Right cardiac atrium (tissue), 5 donors: ENCODE results near the gene PURA. TPM values are rescaled to one million over a fixed set of nuclear protein-coding genes. Genes with fewer than 3 reads are reported as not detected.
A peak's percentile ranks its signal among the peaks of the same experiment; 100 is the strongest.

Experiments used
- ATAC-seq, 2 donors: fragments of 200-7000 bp; cut with Tn5 transposase; one replicate each; pipeline versions ENCODE4 v1.8.0 to v1.9.1; 2020; ENCODE audit warnings: moderate library complexity in 2 of 2, mild to moderate bottlenecking in 1 of 2
- DNase-seq, 3 donors: peaks; one replicate each; pipeline ENCODE4 v3.0.0-alpha.2; 2020
- H3K27ac ChIP-seq: one replicate; pipeline ENCODE4 v1.5.1; 2013; ENCODE audit warnings: mild to moderate bottlenecking, low read length, control low read depth, moderate library complexity
- H3K27me3 ChIP-seq: one replicate; pipeline ENCODE4 v1.6.1; 2013; ENCODE audit not compliant: control insufficient read depth, insufficient read depth
- H3K4me1 ChIP-seq: one replicate; pipeline ENCODE4 v1.6.1; 2013; ENCODE audit warnings: low read length; ENCODE audit not compliant: control insufficient read depth, insufficient read depth
- H3K4me3 ChIP-seq: one replicate; pipeline ENCODE4 v1.5.1; 2013; ENCODE audit warnings: low read length, control low read depth
- H3K9me3 ChIP-seq: one replicate; pipeline ENCODE4 v1.6.1; 2013; ENCODE audit warnings: low read length; ENCODE audit not compliant: control insufficient read depth
- WGBS: extraction: QIAGEN DNeasy Blood & Tissue Kit; methylation state at CpG from one replicate; pipeline ENCODE4 v1.1.7; 2013; 5-methylcytosine and 5-hydroxymethylcytosine counted together
- intact Hi-C, 4 donors: fragments of 100-400 bp; cut with DNase I; formaldehyde crosslinking; loops; one replicate each; pipeline versions ENCODE4 v1.11.0 to v1.14.0; 2022 to 2023
- polyA plus RNA-seq: library from polyadenylated mRNA; stranded (reverse); fragments of 200-250 nt; gene quantifications from one replicate; pipeline ENCODE4 v1.2.3, GENCODE V29; 2013
- total RNA-seq, 4 donors: library from RNA; stranded (reverse); fragmentation: NEBNext Ultra II Directional; extraction: Animal tissue kit (Norgen Biotek cat#: 25700); gene quantifications; one replicate each; pipeline ENCODE4 v1.2.1, GENCODE V29; 2021
- donor health status: healthy with polysubstance abuse.
- donor health status: DM: no; HTN: yes; CAD: no.
- donor health status: DM: no; HTN: no; CAD: no.
- donor health status: DM: no; HTN: yes; CAD: no; lungs with severe emphysema.
- donor health status: DM: yes; HTN: yes; CAD: no.

Gene PURA
- total and polyA plus RNA-seq, 5 donors, result 6.1 to 37.1 (median 32.1) TPM

- Histone ChIP-seq H3K4me3 (no peak overlapping the region), H3K27me3 (no peaks in the 10 kb centered on the region), H3K27ac (no peak overlapping the region), H3K4me1 (peaks cover 2% of the 10 kb centered on the region), H3K9me3 (no peaks in the 10 kb centered on the region)
- ATAC-seq (no peak), DNase-seq (no peak)
- intact Hi-C loops, result no loop called here
- WGBS, result 73% methylated on average over 3 of the region's 3 CpGs
Observed at GRCh38 chr5:140117523-140117922, 3.6 kb downstream of the PURA start.

DNA sequence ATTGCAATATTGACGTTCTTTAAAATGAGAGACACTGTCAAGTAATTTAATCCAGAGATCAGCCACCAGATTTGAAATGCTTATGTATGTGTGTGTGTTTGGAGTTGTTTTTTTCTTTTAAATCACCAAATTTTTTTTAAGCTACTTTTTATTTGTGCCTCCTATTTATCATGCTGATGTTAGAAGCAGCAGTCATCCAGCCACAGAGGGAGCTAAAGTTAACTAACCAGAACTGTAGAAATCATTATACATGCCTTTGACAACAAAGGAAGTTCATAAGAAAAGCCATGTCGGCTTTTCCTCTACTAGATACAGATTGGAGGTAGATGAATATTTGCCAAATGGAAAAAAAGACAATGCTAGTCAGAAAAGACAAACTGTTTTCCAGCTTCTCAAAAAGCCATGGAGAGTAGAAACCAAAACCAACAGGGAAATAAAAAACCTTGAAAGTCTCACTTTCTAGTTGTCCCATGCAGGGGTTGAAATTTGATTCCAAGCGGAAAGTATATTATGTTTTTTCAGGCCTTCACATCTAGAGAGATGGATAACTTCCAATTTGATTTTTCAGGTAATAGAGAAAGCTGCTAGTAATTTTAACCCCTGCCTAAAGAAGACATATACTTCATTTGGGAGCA, 4.5 kb downstream of the PURA start:
- Histone ChIP-seq H3K9me3 (no peaks in the 10 kb centered on the region), H3K4me3 (no peak overlapping the region), H3K27ac (no peak overlapping the region), H3K27me3 (no peaks in the 10 kb centered on the region), H3K4me1 (no peaks in the 10 kb centered on the region)
- ATAC-seq (no peak), DNase-seq (no peak)
- intact Hi-C loops, result no loop called here
- WGBS, result 69% methylated on average over 3 of the region's 3 CpGs

DNA sequence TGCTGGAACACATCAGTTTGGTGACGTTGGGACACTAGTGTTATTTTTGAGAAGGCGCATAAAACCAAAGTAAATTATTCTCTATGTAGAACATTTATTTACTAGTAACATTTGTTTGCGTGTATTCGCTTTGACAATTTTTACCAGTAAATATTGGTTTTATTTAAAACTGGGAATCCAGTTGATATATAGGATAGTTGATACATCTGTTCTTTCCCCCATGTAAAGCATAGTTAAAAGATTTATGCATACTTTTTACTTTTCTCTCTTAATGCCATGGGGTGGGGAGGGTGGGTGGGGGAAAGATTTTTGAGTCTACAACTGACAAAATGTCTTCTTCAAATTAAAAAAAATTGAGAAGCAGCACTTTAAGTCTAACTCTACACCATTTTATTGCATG, 11.7 kb downstream of the PURA start, which contains the start of gene IGIP:
TSS of gene IGIP (plus strand) at position 301 of the 400 bp plus-strand sequence. CDS start 2,540 bp downstream, outside the sequence.
- Histone ChIP-seq H3K4me3 (no peak within 1 kb of the TSS), H3K9me3 (no peaks in the 10 kb centered on the region), H3K27me3 (no peaks in the 10 kb centered on the region), H3K4me1 (no peaks in the 10 kb centered on the region), H3K27ac (no peak within 1 kb of the TSS)
- no peak for DNase-seq
- 95% methylated on average over 4 of the region's 4 CpGs for WGBS
- intact Hi-C loops, result no loop called here
- ATAC-seq, result no peak

DNA sequence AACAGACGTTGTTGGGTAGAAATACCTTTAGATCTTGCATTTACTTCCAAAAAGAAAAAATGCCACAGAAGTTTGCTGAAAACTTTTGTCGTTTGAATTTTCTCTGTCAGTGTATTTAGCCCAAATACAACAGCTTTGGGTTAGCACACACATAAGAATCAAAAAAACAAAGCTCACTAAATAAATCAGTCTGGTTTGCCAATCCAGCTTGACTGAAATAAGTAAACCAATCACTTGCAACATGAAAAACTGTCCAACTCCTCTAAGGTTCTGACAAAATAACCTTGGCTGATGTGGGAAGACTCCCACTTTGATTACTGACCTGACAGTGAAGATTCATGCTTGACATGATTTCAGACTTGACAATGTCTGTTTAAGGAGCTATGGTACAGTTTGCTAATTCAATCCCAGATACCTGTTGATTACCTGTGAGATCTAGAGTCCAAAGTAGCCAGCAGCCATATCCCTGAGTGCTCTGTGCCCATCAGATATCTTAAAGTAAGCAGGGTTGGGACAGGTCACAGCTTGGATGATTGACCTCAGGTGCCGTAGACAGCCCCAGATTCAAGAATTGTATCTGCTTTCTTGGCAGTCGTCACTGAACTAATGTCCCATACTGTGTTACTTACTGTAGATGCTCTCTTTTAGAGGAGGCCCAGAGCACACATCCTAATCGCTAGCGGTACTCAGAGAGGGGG, 12.6 kb downstream of the PURA start:
- 90% methylated on average over 6 of the region's 6 CpGs for WGBS
- H3K27me3 ChIP-seq, result no peaks in the 10 kb centered on the region
- H3K9me3 ChIP-seq, result no peaks in the 10 kb centered on the region
- DNase-seq (no peak), ATAC-seq (no peak)
- intact Hi-C loops, result no loop called here
- no peak overlapping the region for H3K27ac ChIP-seq
- H3K4me3 ChIP-seq, result no peak overlapping the region
- H3K4me1 ChIP-seq, result no peaks in the 10 kb centered on the region

GRCh38 chr5:140128376-140128775, 14.5 kb downstream of the PURA start:
- 94% methylated on average over 5 of the region's 5 CpGs for WGBS
- H3K4me1 ChIP-seq, result peaks cover 9% of the 10 kb centered on the region
- no peaks in the 10 kb centered on the region for H3K27me3 ChIP-seq
- no peak for DNase-seq
- no peak for ATAC-seq
- H3K9me3 ChIP-seq, result no peaks in the 10 kb centered on the region
- intact Hi-C loops, result no loop called here
- no peak overlapping the region for H3K27ac ChIP-seq
- H3K4me3 ChIP-seq, result no peak overlapping the region

GRCh38 chr5:140130949-140131733, 17.2 kb downstream of the PURA start:
- Histone ChIP-seq H3K27ac (no peak overlapping the region), H3K27me3 (no peaks in the 10 kb centered on the region), H3K4me3 (no peak overlapping the region), H3K4me1 (peaks cover 9% of the 10 kb centered on the region), H3K9me3 (no peaks in the 10 kb centered on the region)
- DNase-seq (no peak), ATAC-seq (no peak)
- WGBS, result 71% methylated on average over 5 of the region's 5 CpGs
- intact Hi-C loops, result no loop called here

- 57% methylated on average over 3 of the region's 3 CpGs for WGBS
- Histone ChIP-seq H3K27ac (no peak overlapping the region), H3K4me3 (no peak overlapping the region), H3K27me3 (no peaks in the 10 kb centered on the region), H3K4me1 (peaks cover 9% of the 10 kb centered on the region), H3K9me3 (no peaks in the 10 kb centered on the region)
- peak; percentile 72 to 80 for ATAC-seq
- intact Hi-C loops, result no loop called here
- peak; percentile 43 to 58 (median 48) for DNase-seq
Observed at GRCh38 chr5:140131967-140132409, 18.1 kb downstream of the PURA start.

GRCh38 chr5:140133514-140134167, 19.7 kb downstream of the PURA start:
- DNase-seq, result no peak
- H3K27ac ChIP-seq, result no peak overlapping the region
- H3K9me3 ChIP-seq, result no peaks in the 10 kb centered on the region
- no peak for ATAC-seq
- H3K4me3 ChIP-seq, result no peak overlapping the region
- H3K27me3 ChIP-seq, result no peaks in the 10 kb centered on the region
- WGBS, result 82% methylated on average over 4 of the region's 4 CpGs
- H3K4me1 ChIP-seq, result peaks cover 9% of the 10 kb centered on the region
- intact Hi-C loops, result no loop called here

DNA sequence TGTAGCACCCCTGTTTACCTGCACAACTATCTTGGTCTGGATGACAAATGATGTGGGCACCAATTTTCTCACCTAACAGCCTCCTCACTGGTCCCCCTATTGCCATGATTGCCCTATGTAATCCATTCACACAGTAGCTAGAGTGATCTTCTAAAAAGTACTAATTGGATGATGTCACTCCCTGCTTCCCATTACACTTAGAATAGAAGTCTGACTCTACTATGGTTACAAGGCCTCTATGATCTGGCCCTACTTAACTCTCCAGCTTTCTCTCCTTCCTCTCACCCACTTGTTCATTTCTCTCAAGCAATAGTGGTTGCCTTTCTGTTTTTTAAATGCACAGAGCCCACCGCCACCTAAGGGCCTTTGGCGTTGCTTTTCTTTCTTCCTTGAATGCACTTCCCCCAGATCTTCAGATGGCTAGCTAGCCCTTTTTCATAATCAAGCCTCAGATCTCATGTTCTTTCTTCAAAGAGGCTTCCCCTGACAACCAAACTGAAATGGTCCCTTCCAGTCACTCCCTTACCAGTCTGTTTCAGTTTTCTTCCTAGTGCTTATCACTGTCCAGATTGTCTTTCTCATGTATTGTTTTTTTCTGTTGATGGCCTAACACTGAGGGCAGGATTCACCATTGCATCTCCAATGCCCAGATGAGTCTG, 20.5 kb downstream of the PURA start:
- no peak for ATAC-seq
- WGBS, result 95% methylated on average over 2 of the region's 2 CpGs

DNA sequence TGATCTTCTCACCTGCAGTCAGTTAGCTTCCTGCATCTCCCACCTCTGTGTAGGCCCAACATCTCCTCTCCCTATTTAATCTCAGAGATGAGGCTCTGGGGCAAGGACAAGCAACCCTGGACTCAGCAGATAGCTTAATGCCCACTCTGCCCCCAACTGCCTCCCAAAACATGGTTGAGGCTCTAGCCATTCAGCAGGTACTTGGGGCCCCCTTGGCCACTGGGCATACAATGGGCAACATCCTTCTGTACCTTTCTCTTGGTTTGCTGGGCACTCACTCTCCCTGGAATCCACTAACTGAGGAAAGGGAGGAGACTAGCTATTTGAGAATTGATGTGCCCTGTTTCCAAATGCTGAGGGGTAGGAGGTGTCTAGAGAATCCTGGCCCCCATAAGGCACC, 21.2 kb downstream of the PURA start:
- peaks cover 9% of the 10 kb centered on the region for H3K4me1 ChIP-seq
- DNase-seq, result no peak
- no peaks in the 10 kb centered on the region for H3K9me3 ChIP-seq
- intact Hi-C loops, result no loop called here
- H3K4me3 ChIP-seq, result no peak overlapping the region
- ATAC-seq, result no peak
- no peaks in the 10 kb centered on the region for H3K27me3 ChIP-seq
- no peak overlapping the region for H3K27ac ChIP-seq

More for the DNA sequence above, 20.5 kb downstream of the PURA start:
- Histone ChIP-seq H3K4me3 (no peak overlapping the region), H3K9me3 (no peaks in the 10 kb centered on the region), H3K27ac (no peak overlapping the region), H3K27me3 (no peaks in the 10 kb centered on the region), H3K4me1 (peaks cover 9% of the 10 kb centered on the region)
- intact Hi-C loops, result no loop called here
- DNase-seq, result no peak
